Gastrocnemius medialis (tissue), 4 donors: ENCODE results near the gene CLPTM1L.

Experiments
- POLR2A ChIP-seq, 2 donors: fragments of 450-650 bp; IDR thresholded peaks; one replicate each; pipeline ENCODE4 v1.6.1; 2017; ENCODE audit warnings: antibody characterized with exemption in 2 of 2, mild to moderate bottlenecking in 2 of 2, moderate library complexity in 2 of 2
- TF ChIP-seq, protein P1 (sequence below), 5 experiments: fragments of 450-650 bp in 3 of 5; fragments of 200-600 bp in 2 of 5; sonication (generic) in 2 of 5; IDR thresholded peaks in 4 of 5; conservative IDR thresholded peaks in 1 of 5; 1 replicate in 4 of 5; 2 replicates in 1 of 5; pipeline ENCODE4 v1.5.1; 2016 to 2019; ENCODE audit warnings: antibody characterized with exemption in 5 of 5, mild to moderate bottlenecking in 3 of 5, moderate library complexity in 3 of 5

DNA sequence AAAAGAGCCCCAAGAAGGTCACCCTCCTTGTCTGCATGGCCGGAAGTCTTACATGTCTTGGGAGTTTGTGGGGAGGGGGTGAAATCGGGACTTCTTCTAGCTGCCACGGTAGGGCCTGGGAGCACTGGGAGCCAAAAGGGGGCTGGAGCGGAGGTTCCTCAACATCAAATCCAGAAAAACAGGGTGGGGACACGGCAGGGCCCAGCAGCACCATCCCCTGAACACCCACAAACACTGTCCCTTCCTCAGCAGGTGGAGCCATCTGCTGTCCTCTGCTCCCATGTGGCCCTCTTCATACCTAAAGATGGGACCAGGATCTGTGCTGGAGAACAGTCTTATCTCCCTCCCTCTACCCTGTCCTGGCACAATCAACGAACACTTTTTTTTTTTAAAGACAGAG lies 52.8 kb downstream of the CLPTM1L start:
- TF ChIP-seq, protein P1, sequence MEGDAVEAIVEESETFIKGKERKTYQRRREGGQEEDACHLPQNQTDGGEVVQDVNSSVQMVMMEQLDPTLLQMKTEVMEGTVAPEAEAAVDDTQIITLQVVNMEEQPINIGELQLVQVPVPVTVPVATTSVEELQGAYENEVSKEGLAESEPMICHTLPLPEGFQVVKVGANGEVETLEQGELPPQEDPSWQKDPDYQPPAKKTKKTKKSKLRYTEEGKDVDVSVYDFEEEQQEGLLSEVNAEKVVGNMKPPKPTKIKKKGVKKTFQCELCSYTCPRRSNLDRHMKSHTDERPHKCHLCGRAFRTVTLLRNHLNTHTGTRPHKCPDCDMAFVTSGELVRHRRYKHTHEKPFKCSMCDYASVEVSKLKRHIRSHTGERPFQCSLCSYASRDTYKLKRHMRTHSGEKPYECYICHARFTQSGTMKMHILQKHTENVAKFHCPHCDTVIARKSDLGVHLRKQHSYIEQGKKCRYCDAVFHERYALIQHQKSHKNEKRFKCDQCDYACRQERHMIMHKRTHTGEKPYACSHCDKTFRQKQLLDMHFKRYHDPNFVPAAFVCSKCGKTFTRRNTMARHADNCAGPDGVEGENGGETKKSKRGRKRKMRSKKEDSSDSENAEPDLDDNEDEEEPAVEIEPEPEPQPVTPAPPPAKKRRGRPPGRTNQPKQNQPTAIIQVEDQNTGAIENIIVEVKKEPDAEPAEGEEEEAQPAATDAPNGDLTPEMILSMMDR (IDR thresholded peaks at IDR 0.05 in 4 of 5, conservative IDR thresholded peaks at IDR 0.05 in 1 of 5) = no peak
- TF ChIP-seq POLR2A (IDR thresholded peaks at IDR 0.05) = no peak
